A673 (cell line): ENCODE data around the gene TAS1R2.

ENCODE experiments used
- EZH2 ChIP-seq: fragments of 200-600 bp; sonication (generic); IDR thresholded peaks from 2 replicates; pipeline ENCODE4 v1.6.1; 2017; ENCODE audit warnings: borderline replicate concordance, low read depth, mild to moderate bottlenecking, mixed read lengths, antibody characterized with exemption, low read length; ENCODE audit not compliant: poor library complexity, severe bottlenecking
- TF ChIP-seq, protein P1 (sequence below): fragments of 300-800, 200-600 bp; sonication (generic); conservative IDR thresholded peaks from 2 replicates; pipeline ENCODE4 v1.5.1; 2017; ENCODE audit warnings: low read depth, mild to moderate bottlenecking, antibody characterized with exemption, low read length, moderate library complexity, mixed read lengths

DNA sequence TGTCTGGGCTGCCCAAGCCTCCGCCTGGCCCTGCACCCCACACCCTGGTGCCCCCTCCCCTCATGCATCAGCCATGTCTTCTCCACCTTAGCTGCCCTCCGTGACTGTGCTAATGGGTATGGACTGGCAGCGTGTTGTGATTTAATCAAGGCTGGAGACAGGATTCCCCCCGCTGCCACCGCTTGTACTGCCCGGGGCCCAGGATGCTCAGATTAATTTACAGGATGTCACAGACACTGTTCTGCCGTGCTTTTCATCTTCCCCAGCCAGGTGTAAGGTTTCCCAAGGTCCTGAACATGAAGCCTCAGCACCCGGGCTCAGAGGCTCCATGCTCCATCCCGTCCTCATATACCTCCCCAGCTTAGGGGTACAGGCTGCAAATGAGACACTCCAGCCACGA is 66.3 kb downstream of the TAS1R2 start:
- TF ChIP-seq EZH2, result no peak
- TF ChIP-seq, protein P1, sequence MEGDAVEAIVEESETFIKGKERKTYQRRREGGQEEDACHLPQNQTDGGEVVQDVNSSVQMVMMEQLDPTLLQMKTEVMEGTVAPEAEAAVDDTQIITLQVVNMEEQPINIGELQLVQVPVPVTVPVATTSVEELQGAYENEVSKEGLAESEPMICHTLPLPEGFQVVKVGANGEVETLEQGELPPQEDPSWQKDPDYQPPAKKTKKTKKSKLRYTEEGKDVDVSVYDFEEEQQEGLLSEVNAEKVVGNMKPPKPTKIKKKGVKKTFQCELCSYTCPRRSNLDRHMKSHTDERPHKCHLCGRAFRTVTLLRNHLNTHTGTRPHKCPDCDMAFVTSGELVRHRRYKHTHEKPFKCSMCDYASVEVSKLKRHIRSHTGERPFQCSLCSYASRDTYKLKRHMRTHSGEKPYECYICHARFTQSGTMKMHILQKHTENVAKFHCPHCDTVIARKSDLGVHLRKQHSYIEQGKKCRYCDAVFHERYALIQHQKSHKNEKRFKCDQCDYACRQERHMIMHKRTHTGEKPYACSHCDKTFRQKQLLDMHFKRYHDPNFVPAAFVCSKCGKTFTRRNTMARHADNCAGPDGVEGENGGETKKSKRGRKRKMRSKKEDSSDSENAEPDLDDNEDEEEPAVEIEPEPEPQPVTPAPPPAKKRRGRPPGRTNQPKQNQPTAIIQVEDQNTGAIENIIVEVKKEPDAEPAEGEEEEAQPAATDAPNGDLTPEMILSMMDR, result no peak
